Mammary microvascular endothelial cell (primary cell): ENCODE results near the gene SNX22. TPM values are rescaled to one million over a fixed set of nuclear protein-coding genes. Genes with fewer than 3 reads are reported as not detected.

Experiments used
- total RNA-seq: library from RNA; depleted of rRNA; stranded (reverse); fragments of >200 nt; gene quantifications from 2 replicates; pipeline ENCODE4 v1.2.3, GENCODE V29; 2015

SNX22 gene
- 0.39 and 0.60 TPM in 2 replicates for total RNA-seq

DNA sequence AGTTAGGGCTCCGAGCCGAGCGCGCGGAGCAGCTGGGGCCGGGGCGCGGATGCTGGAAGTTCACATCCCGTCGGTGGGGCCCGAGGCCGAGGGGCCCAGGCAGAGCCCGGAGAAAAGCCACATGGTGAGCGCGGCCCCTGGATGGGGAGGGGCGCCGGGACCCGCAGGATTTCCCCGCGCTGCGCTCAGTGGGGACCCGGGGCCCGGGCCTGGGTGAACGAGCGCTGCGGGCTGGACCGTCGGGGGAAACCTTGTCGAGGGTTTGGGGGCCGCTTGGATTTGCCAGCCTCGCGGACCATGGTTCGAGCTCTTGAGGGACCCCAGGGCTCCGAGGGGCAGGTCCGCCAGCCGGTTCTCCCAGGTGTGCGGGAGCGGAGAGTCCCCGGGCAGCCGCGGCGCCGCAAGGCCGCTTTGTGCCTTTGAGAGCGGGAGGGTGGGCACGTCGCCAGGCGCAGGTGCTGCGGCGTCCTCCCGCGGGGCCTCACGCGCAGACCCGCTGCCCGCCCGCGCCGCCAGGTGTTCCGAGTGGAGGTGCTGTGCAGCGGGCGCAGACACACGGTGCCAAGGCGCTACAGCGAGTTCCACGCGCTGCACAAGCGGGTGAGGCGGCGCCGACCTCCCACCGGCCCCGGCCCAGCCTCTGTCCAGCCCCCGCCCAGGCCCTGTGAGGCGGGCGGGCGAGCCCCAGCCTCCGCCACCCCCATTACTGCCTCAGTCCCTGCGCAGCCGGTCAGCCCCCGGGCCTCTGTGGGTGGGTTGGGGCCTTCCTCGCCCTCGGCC is at the start of gene SNX22:
Gene SNX22, plus strand, starts transcription at position 5 of the 780 bp plus-strand sequence. Its CDS starts 45 bp downstream, at position 50.

DNA sequence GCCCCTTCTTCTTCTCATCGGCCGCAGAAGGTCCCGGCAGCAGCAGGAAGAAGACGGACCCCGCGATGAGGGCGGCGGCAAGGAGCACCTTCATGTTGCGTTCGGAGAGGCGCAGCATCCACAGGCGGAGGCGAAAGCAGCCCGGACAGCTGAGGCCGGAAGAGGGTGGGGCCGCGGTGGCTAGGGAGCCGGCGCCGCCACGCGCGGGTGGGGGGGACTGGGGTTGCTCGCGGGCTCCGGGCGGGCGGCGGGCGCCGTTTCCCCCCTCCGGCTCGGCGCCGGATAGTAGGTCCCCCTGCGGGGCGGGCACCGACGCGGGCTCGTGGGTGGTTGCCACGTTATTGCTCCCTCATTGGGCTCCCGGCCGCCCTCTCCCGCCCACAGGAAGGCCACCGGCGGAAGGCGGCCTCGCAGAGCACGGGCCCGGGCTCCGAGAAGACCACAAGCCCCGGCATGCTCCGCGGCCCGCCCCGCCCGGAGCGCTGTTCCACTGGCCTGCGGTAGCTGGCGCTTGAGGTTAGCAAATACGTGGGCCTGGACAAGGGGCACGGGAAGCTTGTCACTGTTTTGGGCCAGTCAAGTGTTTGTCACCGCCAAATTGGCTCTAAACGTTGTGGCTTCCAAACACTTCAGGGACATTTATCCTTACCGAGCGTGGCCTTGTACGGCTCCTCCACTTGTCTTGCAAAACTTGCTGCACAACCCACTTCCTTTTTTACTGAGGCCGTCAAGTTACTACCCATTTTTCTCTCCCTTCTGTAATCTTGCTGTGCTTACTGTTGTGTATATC is 11.5 kb downstream of the SNX22 start, which contains the start of gene PPIB:
Gene PPIB, minus strand, starts transcription at position 154 of the 790 bp plus-strand sequence. Its CDS starts 36 bp downstream, at position 118.

Other genes with a start within 250 kb of the SNX22 start
- gene DAPK2, start 105.2 kb upstream of the SNX22 start, total RNA-seq: 3.1 and 4.0 TPM in 2 replicates
- gene CIAO2A, start 57.9 kb upstream of the SNX22 start, total RNA-seq: 84.2 and 98.7 TPM in 2 replicates
- 34.0 and 43.1 TPM in 2 replicates for gene SNX1, start 55.7 kb upstream of the SNX22 start, total RNA-seq
- gene PPIB, start 11.3 kb downstream of the SNX22 start, total RNA-seq: 666 and 692 TPM in 2 replicates
- gene CSNK1G1, start 204.4 kb downstream of the SNX22 start, total RNA-seq: 15.4 and 16.1 TPM in 2 replicates
- 42.4 and 50.4 TPM in 2 replicates for gene PCLAF, start 229.7 kb downstream of the SNX22 start, total RNA-seq
- gene TRIP4, start 236.1 kb downstream of the SNX22 start, total RNA-seq: 7.9 and 15.3 TPM in 2 replicates